Neural cell (in vitro differentiated cells): Measurements from ENCODE around the gene SARS1. TPM values are rescaled to one million over a fixed set of nuclear protein-coding genes. Genes with fewer than 3 reads are reported as not detected.

ENCODE experiments used
- H2AFZ ChIP-seq: fragments of 200-600, 300-800 bp; sonication (generic), shearing (Covaris generic); 2 replicates; pipeline ENCODE4 v1.6.0; 2014; ENCODE audit warnings: low read depth, mild to moderate bottlenecking, antibody characterized with exemption, low read length, moderate library complexity
- H3F3A ChIP-seq: fragments of 200-600 bp; shearing (Covaris generic); 2 replicates; pipeline ENCODE4 v1.6.1; 2016; ENCODE audit warnings: mild to moderate bottlenecking, moderate library complexity, mixed read lengths, antibody characterized with exemption, low read length; ENCODE audit not compliant: insufficient read depth, poor library complexity, severe bottlenecking
- H3K27ac ChIP-seq: fragments of 200-600, 300-800 bp; sonication (generic), shearing (Covaris generic); 2 replicates; pipeline ENCODE4 v1.5.1; 2014; ENCODE audit warnings: mild to moderate bottlenecking, low read length, moderate library complexity
- H3K27me3 ChIP-seq: fragments of 300-800, 200-600 bp; sonication (generic), shearing (Covaris generic); 2 replicates; pipeline ENCODE4 v1.6.0; 2014; ENCODE audit warnings: mild to moderate bottlenecking, low read depth, low read length, moderate library complexity; ENCODE audit not compliant: insufficient read depth
- H3K36me3 ChIP-seq: fragments of 300-800, 200-600 bp; sonication (generic), shearing (Covaris generic); 2 replicates; pipeline ENCODE4 v1.5.1; 2014; ENCODE audit warnings: mild to moderate bottlenecking, antibody characterized with exemption, low read length, moderate library complexity; ENCODE audit not compliant: insufficient read depth
- H3K4me2 ChIP-seq: fragments of 300-800, 200-600 bp; sonication (generic), shearing (Covaris generic); 2 replicates; pipeline ENCODE4 v1.6.0; 2014; ENCODE audit warnings: mild to moderate bottlenecking, low read length
- H3K4me3 ChIP-seq: fragments of 300-800, 200-600 bp; sonication (generic), shearing (Covaris generic); 2 replicates; pipeline ENCODE4 v1.5.1; 2014; ENCODE audit warnings: mild to moderate bottlenecking, low read length, moderate library complexity
- H3K79me2 ChIP-seq: fragments of 200-600 bp; shearing (Covaris generic); replicated peaks from 2 replicates; pipeline ENCODE4 v1.6.0; 2014; ENCODE audit warnings: mild to moderate bottlenecking, low read length, moderate library complexity; ENCODE audit not compliant: insufficient read depth
- H3K9ac ChIP-seq: fragments of 300-800, 200-600 bp; sonication (generic), shearing (Covaris generic); 2 replicates; pipeline ENCODE4 v1.6.1; 2016; ENCODE audit warnings: mild to moderate bottlenecking, low read length, mixed read lengths
- H3K9me2 ChIP-seq: fragments of 200-600 bp; shearing (Covaris generic); 2 replicates; pipeline ENCODE4 v1.6.1; 2016; ENCODE audit warnings: mild to moderate bottlenecking, low read length, mixed read lengths; ENCODE audit not compliant: insufficient read depth
- H3K9me3 ChIP-seq: fragments of 200-600, 300-800 bp; sonication (generic), shearing (Covaris generic); 2 replicates; pipeline ENCODE4 v1.6.1; 2016; ENCODE audit warnings: mild to moderate bottlenecking, mixed run types, low read length, moderate library complexity, mixed read lengths
- H4K20me1 ChIP-seq: fragments of 200-600 bp; shearing (Covaris generic); 2 replicates; pipeline ENCODE4 v1.6.1; 2016; ENCODE audit warnings: mild to moderate bottlenecking, mixed run types; ENCODE audit not compliant: insufficient read depth
- EP300 ChIP-seq: fragments of 450-650 bp; conservative IDR thresholded peaks from 2 replicates; pipeline ENCODE4 v1.6.1; 2014; ENCODE audit warnings: antibody characterized with exemption, mild to moderate bottlenecking, moderate library complexity; ENCODE audit not compliant: poor library complexity, severe bottlenecking
- EZH2 ChIP-seq: fragments of 200-600, 300-800 bp; shearing (Covaris generic), sonication (generic); IDR thresholded peaks from 2 replicates; pipeline ENCODE4 v1.6.1; 2014; ENCODE audit warnings: antibody characterized with exemption, low read length, borderline replicate concordance, mild to moderate bottlenecking; ENCODE audit not compliant: insufficient read depth, poor library complexity, severe bottlenecking
- MXI1 ChIP-seq: fragments of 450-650 bp; conservative IDR thresholded peaks from 2 replicates; pipeline ENCODE4 v1.6.1; 2014; ENCODE audit warnings: antibody characterized with exemption, mild to moderate bottlenecking; ENCODE audit not compliant: poor library complexity, severe bottlenecking
- POLR2AphosphoS5 ChIP-seq: IDR thresholded peaks from 2 replicates; pipeline ENCODE4 v1.6.1; 2012
- RAD21 ChIP-seq: fragments of 450-650 bp; conservative IDR thresholded peaks from 2 replicates; pipeline ENCODE4 v1.6.1; 2014; ENCODE audit warnings: antibody characterized with exemption, mild to moderate bottlenecking, moderate library complexity
- SMC3 ChIP-seq: fragments of 450-650 bp; conservative IDR thresholded peaks from 2 replicates; pipeline ENCODE4 v1.6.1; 2014; ENCODE audit warnings: antibody characterized with exemption, mild to moderate bottlenecking, moderate library complexity; ENCODE audit not compliant: poor library complexity
- TAF1 ChIP-seq: IDR thresholded peaks from 2 replicates; pipeline ENCODE4 v1.6.1; 2012; ENCODE audit warnings: low read depth
- polyA plus RNA-seq: library from polyadenylated mRNA; depleted of rRNA; stranded (reverse); fragments of >200 nt; gene quantifications from 2 replicates; pipeline ENCODE4 v1.2.3, GENCODE V29; 2014
- TF ChIP-seq, protein P1 (sequence below): fragments of 450-650 bp; IDR thresholded peaks from 2 replicates; pipeline ENCODE4 v1.5.1; 2014; ENCODE audit warnings: antibody characterized with exemption, mild to moderate bottlenecking, moderate library complexity; ENCODE audit not compliant: poor library complexity, severe bottlenecking
- TF ChIP-seq, protein P2 (sequence below): IDR thresholded peaks from 2 replicates; pipeline ENCODE4 v1.6.1; 2012; ENCODE audit warnings: borderline replicate concordance

SARS1 gene
- polyA plus RNA-seq, 1 donor from 2014 or later = 281 TPM

DNA sequence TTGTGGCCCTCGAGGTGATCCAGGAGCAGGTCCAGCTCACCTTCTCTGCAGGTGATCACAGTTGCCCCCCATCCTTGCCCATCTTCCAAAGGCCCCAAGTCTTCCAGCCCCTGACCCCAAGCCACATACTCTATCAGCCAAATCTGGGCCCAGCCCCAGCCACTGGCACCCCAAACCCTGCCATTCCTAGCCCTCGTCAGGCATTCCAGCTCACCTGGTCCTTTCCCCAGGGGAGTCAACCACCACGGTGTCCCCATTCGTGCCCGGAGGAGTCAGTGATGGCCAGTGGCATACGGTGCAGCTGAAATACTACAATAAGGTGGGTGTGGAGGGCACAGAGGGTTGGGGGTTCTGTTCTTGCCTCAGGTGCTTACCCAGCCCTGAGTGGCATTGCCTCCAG is 47.9 kb downstream of the SARS1 start:
- Histone ChIP-seq H3K9ac (no peak overlapping the region), H4K20me1 (no peaks in the 10 kb centered on the region), H3K36me3 (peaks cover 8% of the 10 kb centered on the region), H2AFZ (no peak overlapping the region), H3K79me2 (no peaks in the 10 kb centered on the region), H3K27me3 (no peaks in the 10 kb centered on the region), H3K27ac (no peak overlapping the region), H3F3A (no peaks in the 10 kb centered on the region), H3K9me2 (no peaks in the 10 kb centered on the region), H3K4me3 (no peak overlapping the region), H3K4me2 (no peak overlapping the region), H3K9me3 (no peaks in the 10 kb centered on the region)
- TF ChIP-seq SMC3 (no peak), POLR2AphosphoS5 (no peak), EZH2 (no peak), RAD21 (no peak)
- TF ChIP-seq, protein P1, sequence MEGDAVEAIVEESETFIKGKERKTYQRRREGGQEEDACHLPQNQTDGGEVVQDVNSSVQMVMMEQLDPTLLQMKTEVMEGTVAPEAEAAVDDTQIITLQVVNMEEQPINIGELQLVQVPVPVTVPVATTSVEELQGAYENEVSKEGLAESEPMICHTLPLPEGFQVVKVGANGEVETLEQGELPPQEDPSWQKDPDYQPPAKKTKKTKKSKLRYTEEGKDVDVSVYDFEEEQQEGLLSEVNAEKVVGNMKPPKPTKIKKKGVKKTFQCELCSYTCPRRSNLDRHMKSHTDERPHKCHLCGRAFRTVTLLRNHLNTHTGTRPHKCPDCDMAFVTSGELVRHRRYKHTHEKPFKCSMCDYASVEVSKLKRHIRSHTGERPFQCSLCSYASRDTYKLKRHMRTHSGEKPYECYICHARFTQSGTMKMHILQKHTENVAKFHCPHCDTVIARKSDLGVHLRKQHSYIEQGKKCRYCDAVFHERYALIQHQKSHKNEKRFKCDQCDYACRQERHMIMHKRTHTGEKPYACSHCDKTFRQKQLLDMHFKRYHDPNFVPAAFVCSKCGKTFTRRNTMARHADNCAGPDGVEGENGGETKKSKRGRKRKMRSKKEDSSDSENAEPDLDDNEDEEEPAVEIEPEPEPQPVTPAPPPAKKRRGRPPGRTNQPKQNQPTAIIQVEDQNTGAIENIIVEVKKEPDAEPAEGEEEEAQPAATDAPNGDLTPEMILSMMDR = no peak

DNA sequence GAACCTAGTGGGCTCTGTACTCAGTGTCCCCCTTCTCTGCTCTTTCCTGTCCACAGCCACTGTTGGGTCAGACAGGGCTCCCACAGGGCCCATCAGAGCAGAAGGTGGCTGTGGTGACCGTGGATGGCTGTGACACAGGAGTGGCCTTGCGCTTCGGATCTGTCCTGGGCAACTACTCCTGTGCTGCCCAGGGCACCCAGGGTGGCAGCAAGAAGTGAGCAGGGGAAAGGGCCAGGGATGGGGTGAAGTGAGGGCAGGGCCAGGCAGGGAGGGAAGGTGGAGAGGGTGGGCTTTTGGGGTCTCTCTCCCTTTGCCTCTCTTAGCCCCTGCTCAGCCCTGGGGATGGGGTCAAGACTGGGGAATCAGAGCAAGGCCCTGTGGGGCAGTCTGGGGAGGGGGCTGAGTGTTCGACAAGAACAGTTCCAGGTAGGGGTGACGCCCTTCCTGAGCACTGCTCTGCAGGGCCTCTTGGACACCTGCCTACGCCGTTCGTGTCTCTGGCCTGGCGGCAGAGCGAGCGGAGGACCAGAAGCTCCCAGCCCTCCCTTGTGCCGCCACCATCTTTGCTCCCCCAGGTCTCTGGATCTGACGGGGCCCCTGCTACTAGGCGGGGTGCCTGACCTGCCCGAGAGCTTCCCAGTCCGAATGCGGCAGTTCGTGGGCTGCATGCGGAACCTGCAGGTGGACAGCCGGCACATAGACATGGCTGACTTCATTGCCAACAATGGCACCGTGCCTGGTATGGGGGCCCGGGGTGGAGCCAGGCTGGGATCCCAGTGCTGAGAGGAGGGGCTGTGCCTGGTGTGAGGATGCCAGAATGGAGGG is 48.7 kb downstream of the SARS1 start:
- Histone ChIP-seq H3K27ac (no peak overlapping the region), H3K79me2 (no peaks in the 10 kb centered on the region), H3K4me3 (no peak overlapping the region), H3K9ac (no peak overlapping the region), H3F3A (no peaks in the 10 kb centered on the region), H3K36me3 (peaks cover 8% of the 10 kb centered on the region), H3K9me3 (no peaks in the 10 kb centered on the region), H4K20me1 (no peaks in the 10 kb centered on the region), H3K27me3 (no peaks in the 10 kb centered on the region), H3K9me2 (no peaks in the 10 kb centered on the region), H3K4me2 (no peak overlapping the region), H2AFZ (no peak overlapping the region)
- TF ChIP-seq, protein P2, sequence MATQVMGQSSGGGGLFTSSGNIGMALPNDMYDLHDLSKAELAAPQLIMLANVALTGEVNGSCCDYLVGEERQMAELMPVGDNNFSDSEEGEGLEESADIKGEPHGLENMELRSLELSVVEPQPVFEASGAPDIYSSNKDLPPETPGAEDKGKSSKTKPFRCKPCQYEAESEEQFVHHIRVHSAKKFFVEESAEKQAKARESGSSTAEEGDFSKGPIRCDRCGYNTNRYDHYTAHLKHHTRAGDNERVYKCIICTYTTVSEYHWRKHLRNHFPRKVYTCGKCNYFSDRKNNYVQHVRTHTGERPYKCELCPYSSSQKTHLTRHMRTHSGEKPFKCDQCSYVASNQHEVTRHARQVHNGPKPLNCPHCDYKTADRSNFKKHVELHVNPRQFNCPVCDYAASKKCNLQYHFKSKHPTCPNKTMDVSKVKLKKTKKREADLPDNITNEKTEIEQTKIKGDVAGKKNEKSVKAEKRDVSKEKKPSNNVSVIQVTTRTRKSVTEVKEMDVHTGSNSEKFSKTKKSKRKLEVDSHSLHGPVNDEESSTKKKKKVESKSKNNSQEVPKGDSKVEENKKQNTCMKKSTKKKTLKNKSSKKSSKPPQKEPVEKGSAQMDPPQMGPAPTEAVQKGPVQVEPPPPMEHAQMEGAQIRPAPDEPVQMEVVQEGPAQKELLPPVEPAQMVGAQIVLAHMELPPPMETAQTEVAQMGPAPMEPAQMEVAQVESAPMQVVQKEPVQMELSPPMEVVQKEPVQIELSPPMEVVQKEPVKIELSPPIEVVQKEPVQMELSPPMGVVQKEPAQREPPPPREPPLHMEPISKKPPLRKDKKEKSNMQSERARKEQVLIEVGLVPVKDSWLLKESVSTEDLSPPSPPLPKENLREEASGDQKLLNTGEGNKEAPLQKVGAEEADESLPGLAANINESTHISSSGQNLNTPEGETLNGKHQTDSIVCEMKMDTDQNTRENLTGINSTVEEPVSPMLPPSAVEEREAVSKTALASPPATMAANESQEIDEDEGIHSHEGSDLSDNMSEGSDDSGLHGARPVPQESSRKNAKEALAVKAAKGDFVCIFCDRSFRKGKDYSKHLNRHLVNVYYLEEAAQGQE = no peak
- TF ChIP-seq EP300 (no peak), MXI1 (no peak), RAD21 (no peak), POLR2AphosphoS5 (no peak), EZH2 (no peak), TAF1 (no peak), SMC3 (no peak)
- TF ChIP-seq, protein P1 = no peak
